ENCODE results near the gene PHACTR1. TPM values are rescaled to one million over a fixed set of nuclear protein-coding genes. Genes with fewer than 3 reads are reported as not detected.

Gene PHACTR1
- total RNA-seq, 4 donors from 2014 or later, result 1.5 to 3.6 (median 2.5) TPM

DNA sequence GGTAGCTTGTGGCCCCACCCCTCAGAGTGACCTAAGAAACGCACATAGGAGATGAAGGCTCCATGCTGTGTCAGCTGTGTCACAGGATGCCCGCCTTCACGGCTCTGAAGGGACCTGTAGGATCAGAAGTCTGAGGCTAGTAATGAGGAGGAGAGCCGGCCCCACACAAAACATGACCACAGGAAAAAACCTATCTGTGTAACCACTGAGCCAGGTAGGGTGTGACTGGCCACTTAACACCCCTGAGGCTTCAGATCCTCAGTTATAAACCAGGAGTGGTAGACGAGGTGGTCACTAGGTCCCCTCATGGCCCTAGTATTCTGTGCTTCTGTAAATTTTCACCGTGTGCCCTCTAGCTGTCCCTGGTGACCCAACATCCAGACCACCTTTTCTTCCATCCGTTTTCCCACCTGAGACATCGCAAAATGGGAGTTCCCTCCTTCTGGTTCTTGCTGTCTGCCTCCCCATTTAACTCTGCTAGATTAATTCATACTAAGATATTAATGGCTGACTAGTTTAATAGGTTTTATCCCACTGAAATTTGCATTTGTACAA lies 558.9 kb downstream of the PHACTR1 start:
- intact Hi-C loops (cut with DNase I; ENCODE audit: low total_unique reads), result no loop called here
- TF ChIP-seq, protein P1, sequence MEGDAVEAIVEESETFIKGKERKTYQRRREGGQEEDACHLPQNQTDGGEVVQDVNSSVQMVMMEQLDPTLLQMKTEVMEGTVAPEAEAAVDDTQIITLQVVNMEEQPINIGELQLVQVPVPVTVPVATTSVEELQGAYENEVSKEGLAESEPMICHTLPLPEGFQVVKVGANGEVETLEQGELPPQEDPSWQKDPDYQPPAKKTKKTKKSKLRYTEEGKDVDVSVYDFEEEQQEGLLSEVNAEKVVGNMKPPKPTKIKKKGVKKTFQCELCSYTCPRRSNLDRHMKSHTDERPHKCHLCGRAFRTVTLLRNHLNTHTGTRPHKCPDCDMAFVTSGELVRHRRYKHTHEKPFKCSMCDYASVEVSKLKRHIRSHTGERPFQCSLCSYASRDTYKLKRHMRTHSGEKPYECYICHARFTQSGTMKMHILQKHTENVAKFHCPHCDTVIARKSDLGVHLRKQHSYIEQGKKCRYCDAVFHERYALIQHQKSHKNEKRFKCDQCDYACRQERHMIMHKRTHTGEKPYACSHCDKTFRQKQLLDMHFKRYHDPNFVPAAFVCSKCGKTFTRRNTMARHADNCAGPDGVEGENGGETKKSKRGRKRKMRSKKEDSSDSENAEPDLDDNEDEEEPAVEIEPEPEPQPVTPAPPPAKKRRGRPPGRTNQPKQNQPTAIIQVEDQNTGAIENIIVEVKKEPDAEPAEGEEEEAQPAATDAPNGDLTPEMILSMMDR (IDR thresholded peaks at IDR 0.05), result no peak
- no peak for TF ChIP-seq POLR2A (IDR thresholded peaks at IDR 0.05)

DNA sequence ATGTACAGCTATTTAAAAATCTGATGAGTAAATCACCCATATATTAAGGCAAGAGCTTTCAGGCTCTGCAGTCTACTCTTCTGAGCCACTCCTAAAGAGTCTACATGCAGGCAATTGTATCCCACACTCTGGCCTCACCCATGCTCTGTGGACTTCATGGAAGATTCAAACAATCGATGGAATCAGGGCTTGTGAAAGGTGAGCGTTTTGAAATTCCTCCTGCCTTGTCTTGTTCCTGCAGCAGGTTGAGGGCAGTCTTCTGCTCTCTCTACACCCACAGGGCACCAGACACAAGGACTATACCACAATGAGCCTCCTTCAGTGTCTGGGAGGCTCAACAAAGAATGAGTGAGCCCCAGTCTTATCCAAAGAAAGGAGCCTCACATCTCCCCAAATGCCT lies 560.7 kb downstream of the PHACTR1 start:
- intact Hi-C loops (cut with DNase I; ENCODE audit: low total_unique reads), result no loop called here
- TF ChIP-seq POLR2A (IDR thresholded peaks at IDR 0.05), result no peak
- TF ChIP-seq, protein P1 (IDR thresholded peaks at IDR 0.05), result no peak
- no peak overlapping the region for H3K4me3 ChIP-seq (ENCODE audit: low read depth, poor library complexity, severe bottlenecking)
- 71 to 84% methylated on average over 2 of the region's 2 CpGs for WGBS, 2 donors
- no peak for DNase-seq (ENCODE audit: low spot score in 2 of 2)

More for the DNA sequence above, 558.9 kb downstream of the PHACTR1 start:
- WGBS, 2 donors, result 82 to 87% methylated on average over 8 of the region's 8 CpGs
- no peak overlapping the region for H3K4me3 ChIP-seq (ENCODE audit: low read depth, poor library complexity, severe bottlenecking)
- DNase-seq (ENCODE audit: low spot score in 2 of 2), result no peak

DNA sequence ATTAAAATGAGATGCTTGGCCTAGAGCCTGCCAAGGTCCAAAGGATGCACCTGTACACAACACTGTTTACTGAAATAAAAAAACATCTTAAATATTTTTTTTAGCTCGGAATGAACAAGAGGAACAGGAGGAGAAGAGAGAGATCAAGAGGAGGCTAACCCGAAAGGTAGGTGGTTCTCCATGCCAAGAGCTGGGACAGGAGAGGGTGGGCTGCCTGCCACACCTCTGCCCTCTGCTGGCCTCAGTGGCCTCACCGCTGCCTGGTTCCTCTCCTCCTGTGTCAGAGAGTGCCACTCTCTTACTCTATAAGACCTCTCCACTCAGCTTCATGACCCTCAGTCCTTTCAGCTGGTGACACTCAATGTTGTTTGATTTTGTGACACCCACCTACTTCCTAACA lies 561.6 kb downstream of the PHACTR1 start:
- no peak for DNase-seq (ENCODE audit: low spot score in 2 of 2)
- 82 to 86% methylated on average over 3 of the region's 3 CpGs for WGBS, 2 donors
- no peak overlapping the region for H3K4me3 ChIP-seq (ENCODE audit: low read depth, poor library complexity, severe bottlenecking)
- TF ChIP-seq POLR2A (IDR thresholded peaks at IDR 0.05), result no peak
- TF ChIP-seq, protein P1 (IDR thresholded peaks at IDR 0.05), result no peak
- intact Hi-C loops (cut with DNase I; ENCODE audit: low total_unique reads), result no loop called here

DNA sequence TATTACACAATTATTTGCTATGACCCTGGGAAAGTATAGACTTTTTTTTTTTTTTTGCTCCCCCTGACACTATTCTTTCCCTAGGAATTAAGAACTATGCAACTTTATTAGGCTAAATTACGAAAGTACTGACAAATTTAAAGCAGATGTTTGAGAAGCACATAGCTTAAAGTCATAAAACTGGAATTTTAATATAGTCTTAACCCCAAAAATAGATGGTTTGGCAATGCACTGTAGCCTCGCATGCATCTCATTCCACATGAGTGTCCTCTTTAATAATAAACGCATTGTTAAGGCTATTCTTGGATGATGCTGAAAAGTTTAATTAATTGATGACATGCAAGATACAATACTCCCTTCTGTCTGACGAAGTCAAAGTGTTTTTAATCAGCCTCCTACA lies 562.4 kb downstream of the PHACTR1 start:
- no peak for TF ChIP-seq POLR2A (IDR thresholded peaks at IDR 0.05)
- TF ChIP-seq, protein P1 (IDR thresholded peaks at IDR 0.05), result no peak
- no peak overlapping the region for H3K4me3 ChIP-seq (ENCODE audit: low read depth, poor library complexity, severe bottlenecking)
- 31 to 37% methylated on average over 4 of the region's 4 CpGs for WGBS, 2 donors
- DNase-seq (ENCODE audit: low spot score in 2 of 2), result no peak
- intact Hi-C loops (cut with DNase I; ENCODE audit: low total_unique reads), result no loop called here

DNA sequence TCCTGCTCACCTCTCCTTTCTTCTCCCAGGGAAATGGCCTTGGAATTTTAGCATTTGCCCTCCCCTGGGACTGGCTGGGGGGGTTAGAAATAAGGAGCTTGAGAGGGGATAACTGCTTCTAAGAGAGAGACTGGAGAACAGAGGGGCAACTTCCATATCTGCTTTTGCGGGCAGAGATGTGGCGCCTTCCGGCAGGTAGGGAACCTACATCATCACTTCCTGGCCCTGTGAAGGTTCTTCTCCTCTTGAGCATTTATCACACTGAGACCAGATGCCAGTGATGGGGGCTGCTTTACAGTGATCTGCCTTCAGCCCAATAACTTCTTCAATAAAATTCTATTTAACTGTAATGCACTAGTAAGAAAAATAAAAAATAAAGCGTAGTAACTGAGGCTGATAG lies 563.7 kb downstream of the PHACTR1 start:
- no peak for DNase-seq (ENCODE audit: low spot score in 2 of 2)
- 66 to 67% methylated on average over 4 of the region's 4 CpGs for WGBS, 2 donors
- intact Hi-C loops (cut with DNase I; ENCODE audit: low total_unique reads), result no loop called here
- no peak for TF ChIP-seq POLR2A (IDR thresholded peaks at IDR 0.05)
- TF ChIP-seq, protein P1 (IDR thresholded peaks at IDR 0.05), result no peak
- no peak overlapping the region for H3K4me3 ChIP-seq (ENCODE audit: low read depth, poor library complexity, severe bottlenecking)

DNA sequence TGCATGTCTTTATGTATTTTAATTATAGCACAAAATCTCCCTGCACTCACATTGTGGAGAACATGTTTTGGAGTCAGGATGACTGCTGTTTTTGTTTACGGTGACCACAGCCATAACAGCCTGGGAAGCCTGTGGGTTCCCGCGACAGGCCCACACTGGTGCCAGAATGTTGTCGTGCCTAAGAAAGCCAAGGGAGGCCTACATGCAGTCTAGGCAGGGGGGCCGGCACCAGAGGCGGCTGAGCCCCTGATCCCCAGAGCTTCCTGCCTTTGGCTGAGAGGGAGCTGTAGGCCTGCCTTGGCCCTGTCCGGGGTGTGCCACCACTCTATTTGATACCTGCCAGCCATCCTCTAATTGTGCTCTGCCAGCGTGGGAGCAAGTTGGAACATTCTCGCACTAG lies 565.1 kb downstream of the PHACTR1 start:
- no peak for TF ChIP-seq POLR2A (IDR thresholded peaks at IDR 0.05)
- TF ChIP-seq, protein P1 (IDR thresholded peaks at IDR 0.05), result no peak
- intact Hi-C loops (cut with DNase I; ENCODE audit: low total_unique reads), result no loop called here
- DNase-seq (ENCODE audit: low spot score in 2 of 2), result no peak
- 68 to 80% methylated on average over 7 to 8 of the region's 9 CpGs for WGBS, 2 donors
- H3K4me3 ChIP-seq (ENCODE audit: low read depth, poor library complexity, severe bottlenecking), result no peak overlapping the region

Data from lower leg skin (tissue), 4 donors.